B cell (primary cell): ENCODE measurements around the gene CPPED1. TPM values are rescaled to one million over a fixed set of nuclear protein-coding genes. Genes with fewer than 3 reads are reported as not detected.

ENCODE experiments used
- ATAC-seq: fragments of 200-7000 bp; cut with Tn5 transposase; one replicate; pipeline ENCODE4 v1.10.0; 2021; ENCODE audit warnings: low read depth, mild to moderate bottlenecking, moderate number of reproducible peaks, moderate library complexity
- CTCF ChIA-PET: fragments of 350-600 bp; sonication (Branson Sonifier 250); formaldehyde crosslinking; loops from one replicate; lab custom pipeline; 2021; ENCODE audit warnings: antibody characterized with exemption, inconsistent platforms; lab: Charles Lee
- POLR2A ChIA-PET: fragments of 350-600 bp; sonication (Branson Sonifier 250); formaldehyde crosslinking; loops from one replicate; lab custom pipeline; 2021; ENCODE audit warnings: antibody characterized with exemption; lab: Charles Lee
- DNase-seq: peaks from one replicate; pipeline ENCODE4 v3.0.0; 2013
- H2AFZ ChIP-seq: 2 replicates; pipeline ENCODE4 v1.6.1; 2012; ENCODE audit warnings: mild to moderate bottlenecking, low read depth, low read length; ENCODE audit not compliant: insufficient read depth, poor library complexity, severe bottlenecking
- H3K27ac ChIP-seq, 2 donors: 1 replicate in 1 of 2; 2 replicates in 1 of 2; pipeline ENCODE4 v1.5.1; 2012 to 2013; ENCODE audit warnings: low read length in 2 of 2, mild to moderate bottlenecking in 2 of 2, moderate library complexity in 1 of 2
- H3K27me3 ChIP-seq, 4 experiments: fragments of 200-600 bp in 1 of 4; sonication (generic) in 1 of 4; replicated peaks in 1 of 4; 1 replicate in 2 of 4; 2 replicates in 2 of 4; pipeline versions ENCODE4 v1.6.1 to v1.7.0; 2013 to 2016; ENCODE audit warnings: low read length in 3 of 4, mild to moderate bottlenecking in 2 of 4, mixed read lengths in 1 of 4, moderate library complexity in 1 of 4; ENCODE audit not compliant: insufficient read depth in 4 of 4, control insufficient read depth in 3 of 4; ENCODE audit errors: control extremely low read depth in 1 of 4
- H3K36me3 ChIP-seq, 2 experiments: replicated peaks in 1 of 2; 1 replicate in 1 of 2; 2 replicates in 1 of 2; pipeline versions ENCODE4 v1.6.1 to v1.7.1; 2013; ENCODE audit warnings: low read length in 1 of 2; ENCODE audit not compliant: insufficient read depth in 2 of 2, control insufficient read depth in 1 of 2; ENCODE audit errors: control extremely low read depth in 1 of 2, extremely low read depth in 1 of 2
- H3K4me1 ChIP-seq, 2 donors: fragments of 200-600 bp in 1 of 2; sonication (generic) in 1 of 2; 1 replicate in 1 of 2; 2 replicates in 1 of 2; pipeline versions ENCODE4 v1.5.1 to v1.6.1; 2013 to 2017; ENCODE audit warnings: low read length in 2 of 2; ENCODE audit not compliant: control insufficient read depth in 2 of 2, insufficient read depth in 2 of 2
- H3K4me2 ChIP-seq: replicated peaks from 2 replicates; pipeline ENCODE3; 2012; ENCODE audit warnings: mild to moderate bottlenecking, low read depth, low read length; ENCODE audit not compliant: poor library complexity, severe bottlenecking
- H3K4me3 ChIP-seq, 5 experiments: fragments of 200-600 bp in 1 of 5; sonication (generic) in 1 of 5; 1 replicate in 3 of 5; 2 replicates in 2 of 5; pipeline versions ENCODE4 v1.5.1 to v1.7.0; 2011 to 2016; ENCODE audit warnings: low read length in 4 of 5, mild to moderate bottlenecking in 4 of 5, low read depth in 2 of 5, control low read depth in 1 of 5, moderate library complexity in 1 of 5; ENCODE audit not compliant: insufficient read depth in 1 of 5; ENCODE audit errors: control extremely low read depth in 1 of 5, extremely low read depth in 1 of 5
- H3K79me2 ChIP-seq: fragments of 200-600 bp; sonication (generic); one replicate; pipeline ENCODE4 v1.6.0; 2016; ENCODE audit warnings: low read length; ENCODE audit not compliant: control insufficient read depth, insufficient read depth
- H3K9ac ChIP-seq: fragments of 200-600 bp; sonication (generic); 2 replicates; pipeline ENCODE4 v1.6.1; 2017; ENCODE audit warnings: mild to moderate bottlenecking, low read length, moderate library complexity
- H3K9me3 ChIP-seq, 3 donors: one replicate each; pipeline versions ENCODE4 v1.6.1 to v1.7.1; 2013; ENCODE audit warnings: low read length in 2 of 3; ENCODE audit not compliant: control insufficient read depth in 2 of 3, insufficient read depth in 1 of 3; ENCODE audit errors: control extremely low read depth in 1 of 3
- H4K20me1 ChIP-seq: 2 replicates; pipeline ENCODE4 v1.6.0; 2012; ENCODE audit warnings: mild to moderate bottlenecking, low read length; ENCODE audit not compliant: insufficient read depth, control insufficient read depth, poor library complexity, severe bottlenecking
- H3K27ac Mint-ChIP-seq: one replicate; pipeline ENCODE4 v1.8.0; 2021; ENCODE audit warnings: mixed read lengths
- H3K27me3 Mint-ChIP-seq: one replicate; pipeline ENCODE4 v1.8.0; 2021; ENCODE audit warnings: mixed read lengths
- H3K4me1 Mint-ChIP-seq: one replicate; pipeline ENCODE4 v1.8.0; 2021; ENCODE audit warnings: mixed read lengths
- H3K4me3 Mint-ChIP-seq: one replicate; pipeline ENCODE4 v1.8.0; 2021; ENCODE audit warnings: mixed read lengths
- H3K9me3 Mint-ChIP-seq: one replicate; pipeline ENCODE4 v1.8.0; 2022; ENCODE audit warnings: mixed read lengths; ENCODE audit not compliant: insufficient read depth
- CTCF ChIP-seq: fragments of 200-600 bp; IDR thresholded peaks from one replicate; pipeline ENCODE4 v1.8.0; 2022; ENCODE audit warnings: antibody characterized with exemption, mild to moderate bottlenecking
- EZH2 ChIP-seq: IDR thresholded peaks from 2 replicates; pipeline ENCODE4 v1.6.1; 2012; ENCODE audit warnings: borderline replicate concordance, low read depth, mild to moderate bottlenecking, moderate library complexity, low read length; ENCODE audit not compliant: insufficient read depth, poor library complexity, severe bottlenecking
- WGBS: methylation state at CpG from one replicate; pipeline ENCODE4 v1.1.5; 2013; ENCODE audit warnings: missing lambda C conversion rate; ENCODE audit not compliant: insufficient coverage; 5-methylcytosine and 5-hydroxymethylcytosine counted together
- intact Hi-C: fragments of 100-400 bp; cut with micrococcal nuclease; formaldehyde crosslinking; loops from one replicate; pipeline ENCODE4 v1.10.0; 2022
- polyA plus RNA-seq: library from polyadenylated mRNA; depleted of rRNA; stranded (reverse); fragments of >200 nt; gene quantifications from 2 replicates; pipeline ENCODE4 v1.2.3, GENCODE V29; 2012
- total RNA-seq, 2 donors: library from RNA; stranded (reverse); fragments of 120-200 nt in 1 of 2; gene quantifications; 1 replicate in 1 of 2; 2 replicates in 1 of 2; pipeline versions ENCODE4 v1.2.3 to v1.2.4, GENCODE V29; 2013 to 2022

Gene CPPED1
- total and polyA plus RNA-seq, 2 donors (not counting 1 experiment from before 2014, with no cell fraction given), result 5.9 to 11.3 TPM

DNA sequence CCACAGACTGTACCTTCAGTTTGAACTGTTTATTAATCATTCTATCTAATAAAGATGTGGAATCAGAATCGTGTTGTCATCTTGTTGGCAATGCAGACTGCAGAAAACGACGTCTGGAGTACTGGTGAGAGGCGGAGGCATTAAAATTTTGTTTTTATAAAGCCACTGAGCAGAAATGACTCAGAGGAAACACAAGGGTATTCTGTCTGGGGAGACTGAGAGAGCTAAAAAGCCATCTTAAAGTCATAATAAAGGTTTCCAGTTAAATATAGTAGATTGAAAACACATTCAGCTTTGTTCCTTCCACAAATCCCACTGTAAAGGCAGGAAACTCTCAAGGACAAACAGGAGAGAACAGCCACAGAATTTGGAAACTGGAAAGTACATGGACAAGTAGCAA lies 74.2 kb downstream of the CPPED1 start:
- Mint-ChIP-seq H3K27ac (no peak overlapping the region), H3K4me1 (no peaks in the 10 kb centered on the region), H3K27me3 (no peaks in the 10 kb centered on the region), H3K9me3 (peaks cover 13% of the 10 kb centered on the region), H3K4me3 (no peak overlapping the region)
- Histone ChIP-seq H3K4me1 (no peaks in the 10 kb centered on the region), H3K9me3 (peaks cover 3 to 26% (median 12%) of the 10 kb centered on the region in 3 donors), H3K27me3 (no peaks in the 10 kb centered on the region), H4K20me1 (no peaks in the 10 kb centered on the region), H3K27ac (no peak overlapping the region), H2AFZ (no peak overlapping the region), H3K36me3 (no peaks in the 10 kb centered on the region), H3K4me3 (no peak overlapping the region), H3K9ac (no peak overlapping the region), H3K4me2 (no peak overlapping the region), H3K79me2 (no peaks in the 10 kb centered on the region)
- POLR2A ChIA-PET, result no interaction called here
- no peak for TF ChIP-seq CTCF
- TF ChIP-seq EZH2, result no peak
- CTCF ChIA-PET, result interaction anchor here (0.9 kb wide), 1 partner anchor 8 kb away, joined by 3 read pairs; no protein-coding TSS in a partner anchor
- intact Hi-C loops, result no loop called here
- WGBS, result 80% methylated on average over 1 of the region's 4 CpGs
- DNase-seq, result no peak
- ATAC-seq, result no peak

DNA sequence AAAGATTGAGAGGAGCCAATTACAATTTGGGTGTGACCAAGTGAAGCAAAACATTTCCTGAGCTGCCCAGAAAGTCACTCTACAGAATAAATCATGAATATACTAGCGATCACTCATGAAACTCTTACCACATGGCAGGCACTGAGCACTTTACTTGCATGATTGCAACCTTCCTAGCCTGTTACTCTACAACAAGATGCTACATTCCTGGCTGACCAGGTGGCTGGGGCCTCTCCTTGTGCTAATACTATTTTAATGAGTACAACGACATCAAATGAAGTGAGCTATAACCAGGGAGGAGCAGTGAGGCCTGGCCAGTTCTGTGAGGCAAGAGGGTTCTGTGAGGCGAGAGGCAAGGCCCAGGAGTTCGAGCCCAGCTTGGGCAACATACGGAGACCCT lies 75.2 kb downstream of the CPPED1 start:
- Histone ChIP-seq H3K36me3 (no peaks in the 10 kb centered on the region), H3K4me2 (no peak overlapping the region), H3K4me3 (no peak overlapping the region), H3K4me1 (no peaks in the 10 kb centered on the region), H2AFZ (no peak overlapping the region), H3K9me3 (peaks cover 3 to 24% (median 12%) of the 10 kb centered on the region in 3 donors), H3K27me3 (no peaks in the 10 kb centered on the region), H3K27ac (no peak overlapping the region), H3K9ac (no peak overlapping the region), H4K20me1 (no peaks in the 10 kb centered on the region), H3K79me2 (no peaks in the 10 kb centered on the region)
- ATAC-seq (no peak), DNase-seq (no peak)
- Mint-ChIP-seq H3K27me3 (no peaks in the 10 kb centered on the region), H3K27ac (no peak overlapping the region), H3K4me1 (peaks cover 2% of the 10 kb centered on the region), H3K4me3 (no peak overlapping the region), H3K9me3 (peaks cover 12% of the 10 kb centered on the region)
- intact Hi-C loops, result no loop called here
- WGBS, result 90% methylated on average over 5 of the region's 5 CpGs
- ChIA-PET CTCF (no interaction called here), POLR2A (no interaction called here)
- TF ChIP-seq EZH2, result no peak
- no peak for TF ChIP-seq CTCF
